ENCODE results near the gene CTBP2. TPM values are rescaled to one million over a fixed set of nuclear protein-coding genes. Genes with fewer than 3 reads are reported as not detected.

CTBP2 gene
- total and polyA plus RNA-seq, 8 donors, result 71.2 to 90.0 (median 84.1) TPM

DNA sequence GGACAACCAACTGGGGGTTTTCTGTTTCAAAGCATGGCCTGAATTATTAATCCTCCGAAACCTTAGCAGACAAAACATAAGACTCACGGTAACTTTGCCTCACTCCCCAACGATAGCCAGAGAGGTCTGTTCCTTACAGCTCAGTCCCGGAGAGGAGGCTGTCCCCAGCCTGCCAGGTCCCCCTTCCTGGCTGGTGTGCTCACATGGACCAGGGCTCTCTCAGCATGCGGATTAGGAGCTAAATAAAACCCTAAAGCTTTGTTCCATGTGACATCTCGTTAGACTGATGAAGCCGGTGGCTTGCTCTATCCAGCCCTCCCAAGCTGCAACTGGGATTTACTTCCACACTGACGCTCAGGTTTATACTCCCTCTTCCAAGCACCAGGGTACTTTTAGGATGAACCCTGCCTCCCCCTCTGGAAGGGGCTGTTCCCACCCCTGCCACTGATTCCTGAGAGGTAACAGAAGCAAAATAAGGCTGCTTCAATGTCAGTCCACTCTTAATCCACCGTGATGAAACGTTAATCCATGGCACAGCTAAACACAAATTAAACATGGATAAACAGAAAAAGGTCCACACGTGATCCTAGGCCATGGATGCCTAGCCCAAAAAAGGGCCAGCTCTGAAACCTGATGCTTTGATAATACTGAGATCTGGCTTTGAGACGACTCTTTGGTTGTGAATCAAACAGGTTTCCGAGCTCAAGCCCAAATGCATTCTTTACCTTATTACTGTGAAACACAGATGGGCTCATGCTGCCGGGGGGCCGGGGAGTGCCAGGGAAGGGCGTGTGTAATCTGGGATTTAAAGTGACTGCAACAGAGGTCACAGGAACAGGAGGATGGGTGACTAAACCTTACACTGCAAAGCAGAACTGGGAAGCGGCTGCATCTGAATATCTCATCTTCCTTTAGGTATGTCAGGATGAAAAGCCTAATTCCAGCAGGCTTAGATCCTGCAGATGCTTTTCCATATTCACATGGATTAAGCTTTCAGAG, 132.2 kb downstream of the CTBP2 start:
- intact Hi-C loops (cut with DNase I), result no loop called here
- peaks cover 0 to 13% of the 10 kb centered on the region in 2 donors for H3K4me1 ChIP-seq
- TF ChIP-seq, protein P1, sequence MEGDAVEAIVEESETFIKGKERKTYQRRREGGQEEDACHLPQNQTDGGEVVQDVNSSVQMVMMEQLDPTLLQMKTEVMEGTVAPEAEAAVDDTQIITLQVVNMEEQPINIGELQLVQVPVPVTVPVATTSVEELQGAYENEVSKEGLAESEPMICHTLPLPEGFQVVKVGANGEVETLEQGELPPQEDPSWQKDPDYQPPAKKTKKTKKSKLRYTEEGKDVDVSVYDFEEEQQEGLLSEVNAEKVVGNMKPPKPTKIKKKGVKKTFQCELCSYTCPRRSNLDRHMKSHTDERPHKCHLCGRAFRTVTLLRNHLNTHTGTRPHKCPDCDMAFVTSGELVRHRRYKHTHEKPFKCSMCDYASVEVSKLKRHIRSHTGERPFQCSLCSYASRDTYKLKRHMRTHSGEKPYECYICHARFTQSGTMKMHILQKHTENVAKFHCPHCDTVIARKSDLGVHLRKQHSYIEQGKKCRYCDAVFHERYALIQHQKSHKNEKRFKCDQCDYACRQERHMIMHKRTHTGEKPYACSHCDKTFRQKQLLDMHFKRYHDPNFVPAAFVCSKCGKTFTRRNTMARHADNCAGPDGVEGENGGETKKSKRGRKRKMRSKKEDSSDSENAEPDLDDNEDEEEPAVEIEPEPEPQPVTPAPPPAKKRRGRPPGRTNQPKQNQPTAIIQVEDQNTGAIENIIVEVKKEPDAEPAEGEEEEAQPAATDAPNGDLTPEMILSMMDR (IDR thresholded peaks at IDR 0.05), result no peak
- H3K9me3 ChIP-seq, result no peaks in the 10 kb centered on the region
- no peaks in the 10 kb centered on the region for H3K27me3 ChIP-seq
- DNase-seq (no peak), ATAC-seq (no peak)
- H3K27ac ChIP-seq, result no peak overlapping the region
- no peak overlapping the region for H3K4me3 ChIP-seq
- peaks cover 0 to 40% of the 10 kb centered on the region in 2 donors for H3K36me3 ChIP-seq

DNA sequence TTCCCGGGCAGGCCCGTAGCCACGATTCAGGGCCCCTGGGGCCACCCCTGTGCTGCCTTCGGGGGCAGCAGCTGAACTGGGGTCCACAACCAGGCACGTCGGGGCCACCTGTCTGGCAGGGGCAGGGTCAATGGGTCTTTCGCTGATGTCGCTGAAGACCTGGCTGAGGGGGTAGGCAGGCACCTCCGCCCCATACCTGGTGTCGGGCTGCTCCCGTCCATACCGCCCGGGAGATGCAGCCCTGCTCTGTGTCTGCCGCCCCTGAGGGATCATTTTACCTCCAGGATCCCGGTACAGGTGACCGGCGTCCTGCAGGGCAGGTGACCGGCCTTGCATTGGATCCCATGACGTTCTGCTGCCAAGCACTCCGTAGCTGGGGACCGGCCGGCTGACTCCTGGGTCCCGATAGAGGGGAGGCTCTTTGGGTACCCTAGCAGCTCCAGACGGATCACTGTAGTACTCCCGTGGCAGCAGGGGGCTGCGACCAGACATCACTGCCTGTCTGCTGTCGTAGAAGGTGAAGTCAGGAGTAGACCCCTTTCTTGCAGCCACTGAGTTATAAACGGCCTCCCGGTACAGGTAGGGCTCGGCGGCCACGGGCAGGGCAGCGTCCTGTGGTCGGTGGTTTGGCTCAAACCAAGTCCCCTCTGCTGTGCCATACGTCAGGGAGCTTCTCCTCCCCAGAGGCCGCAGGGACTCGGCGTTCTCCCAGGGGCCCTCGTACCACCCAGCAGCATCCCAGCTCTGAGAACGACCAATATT, 133.2 kb downstream of the CTBP2 start:
- no peaks in the 10 kb centered on the region for H3K27me3 ChIP-seq
- intact Hi-C loops (cut with DNase I), result no loop called here
- H3K9me3 ChIP-seq, result no peaks in the 10 kb centered on the region
- ATAC-seq (no peak), DNase-seq (peak in 1 of 4 donors; percentile 71)
- H3K4me3 ChIP-seq, result no peak overlapping the region
- peaks cover 0 to 22% of the 10 kb centered on the region in 2 donors for H3K4me1 ChIP-seq
- peaks cover 0 to 41% of the 10 kb centered on the region in 2 donors for H3K36me3 ChIP-seq
- H3K27ac ChIP-seq, result no peak overlapping the region
- TF ChIP-seq, protein P1 (IDR thresholded peaks at IDR 0.05), result no peak

DNA sequence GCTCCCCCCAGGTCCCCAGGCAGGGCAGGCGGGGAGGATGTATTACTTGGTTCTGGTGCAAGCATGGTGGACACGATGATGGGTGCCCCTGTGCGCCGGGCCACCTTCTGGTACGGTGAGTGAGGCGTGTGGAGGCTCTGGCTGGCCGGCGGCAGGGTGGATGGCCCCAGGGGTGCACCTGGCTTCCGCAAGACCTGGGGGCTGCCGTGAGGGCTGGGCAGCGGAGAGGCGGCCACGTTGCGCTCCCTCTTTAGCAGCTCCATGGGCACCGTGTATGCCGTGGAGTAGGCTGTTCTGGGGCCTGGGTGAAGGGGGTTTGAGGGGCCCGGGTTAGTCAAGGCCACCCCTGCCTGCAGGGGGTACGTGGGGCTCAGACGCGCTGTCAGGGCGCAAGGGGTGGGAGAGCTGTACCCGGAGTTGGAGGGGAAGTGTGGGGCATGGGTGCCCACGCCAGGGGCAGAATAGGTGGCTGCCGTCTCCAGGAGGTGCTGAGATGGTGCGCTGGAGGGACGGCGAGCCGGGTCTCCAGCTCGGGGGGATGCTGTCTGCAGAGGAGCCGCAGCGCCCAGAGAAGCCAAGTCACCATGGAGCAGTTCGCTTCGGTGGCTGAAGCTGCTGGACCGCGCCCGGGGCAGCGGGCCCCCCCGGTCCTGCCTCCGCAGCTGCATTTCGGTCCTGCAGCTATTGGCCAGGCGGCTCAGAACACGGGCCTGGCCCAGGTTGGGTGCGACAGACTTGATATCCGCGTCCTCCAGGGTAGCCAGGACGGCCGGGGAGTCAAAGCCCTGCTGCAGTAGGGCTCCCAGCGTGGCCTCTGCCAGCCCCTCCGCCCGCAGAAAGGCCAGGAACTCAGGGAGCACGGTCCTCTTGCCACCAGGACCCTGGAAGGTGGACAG, 134.1 kb downstream of the CTBP2 start:
- TF ChIP-seq, protein P1 (IDR thresholded peaks at IDR 0.05), result no peak

DNA sequence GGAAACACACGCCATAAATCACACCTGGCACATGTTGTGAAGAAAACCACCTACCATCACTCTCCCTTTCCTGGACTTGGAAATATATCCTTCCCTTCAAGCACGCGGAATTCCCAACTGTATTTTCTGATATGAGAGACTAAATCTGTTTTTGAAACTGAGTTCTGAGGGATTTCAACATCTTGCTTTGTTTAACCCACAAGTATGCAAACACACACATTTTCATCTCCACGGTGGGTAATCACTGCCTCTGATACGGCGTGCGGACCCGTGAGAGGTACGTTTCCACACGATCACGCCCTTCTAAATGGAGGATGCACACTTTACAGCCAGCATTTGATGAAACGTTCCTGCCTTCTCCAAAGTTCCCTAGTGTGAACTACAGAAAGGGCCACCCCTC, 135.0 kb downstream of the CTBP2 start:
- no peak for ATAC-seq
- Histone ChIP-seq H3K4me3 (no peak overlapping the region), H3K4me1 (peaks cover 0 to 22% of the 10 kb centered on the region in 2 donors), H3K36me3 (peaks cover 0 to 40% of the 10 kb centered on the region in 2 donors), H3K27ac (no peak overlapping the region), H3K27me3 (no peaks in the 10 kb centered on the region), H3K9me3 (no peaks in the 10 kb centered on the region)
- no peak for DNase-seq
- TF ChIP-seq, protein P1 (IDR thresholded peaks at IDR 0.05), result no peak
- intact Hi-C loops (cut with DNase I), result no loop called here

More for the DNA sequence above, 134.1 kb downstream of the CTBP2 start:
- no peak for ATAC-seq
- Histone ChIP-seq H3K36me3 (peaks cover 0 to 40% of the 10 kb centered on the region in 2 donors), H3K27ac (no peak overlapping the region), H3K4me3 (no peak overlapping the region), H3K9me3 (no peaks in the 10 kb centered on the region), H3K4me1 (peaks cover 0 to 22% of the 10 kb centered on the region in 2 donors), H3K27me3 (no peaks in the 10 kb centered on the region)
- intact Hi-C loops (cut with DNase I), result no loop called here
- peak in 1 of 4 donors; percentile 76 for DNase-seq

Data from left lung (tissue), 10 donors.